Fibroblast of upper back skin (primary cell): ENCODE results near the gene FTCD.

Experiments
- DNase-seq: peaks from one replicate; pipeline ENCODE4 v3.0.0-alpha.2; 2013

Gene FTCD

GRCh38 chr21:46121286-46122221 lies 33.8 kb downstream of the FTCD start:
- DNase-seq: no peak

GRCh38 chr21:46120301-46121285 lies 34.8 kb downstream of the FTCD start:
- no peak for DNase-seq

- no peak for DNase-seq
Measured at GRCh38 chr21:46119637-46120271, 35.6 kb downstream of the FTCD start.

- DNase-seq: no peak
Measured at GRCh38 chr21:46119144-46119636, 36.2 kb downstream of the FTCD start.

DNA sequence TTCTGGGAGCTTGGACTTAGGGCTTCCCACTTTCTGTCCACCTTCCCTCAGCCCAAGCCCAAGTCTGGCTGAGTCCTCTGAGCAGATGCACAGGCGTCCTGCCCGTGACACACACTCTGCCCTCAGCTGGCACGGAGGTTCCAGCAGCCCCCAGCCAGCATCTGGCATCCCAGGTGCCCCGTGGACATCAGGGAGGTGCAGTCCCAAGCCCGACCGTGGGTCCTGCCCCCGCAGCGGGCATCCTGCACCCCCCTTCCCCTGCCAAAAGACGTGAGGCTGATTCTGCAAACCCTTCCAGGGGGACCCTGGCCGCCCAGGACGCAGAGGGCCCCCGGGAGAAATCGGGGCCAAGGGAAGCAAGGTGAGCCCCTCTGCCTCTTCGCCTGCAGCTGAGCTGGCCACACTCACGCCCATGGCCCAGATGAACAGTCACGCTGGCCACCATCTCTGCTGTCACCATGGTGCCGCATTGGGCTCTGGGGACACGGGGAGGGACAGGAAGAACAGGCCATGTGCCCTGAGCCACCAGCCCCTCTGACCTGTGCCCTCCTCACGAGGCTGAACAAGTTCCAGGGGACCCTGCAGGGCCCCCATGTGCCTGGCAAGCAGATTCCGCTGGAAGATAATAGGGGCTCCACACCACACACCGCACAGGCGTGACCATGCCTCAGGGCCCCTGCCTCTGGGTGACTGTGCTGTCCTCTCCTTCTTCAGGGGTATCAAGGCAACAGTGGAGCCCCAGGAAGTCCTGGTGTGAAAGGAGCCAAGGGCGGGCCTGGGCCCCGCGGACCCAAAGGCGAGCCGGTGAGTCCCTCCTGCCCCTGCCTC lies 36.8 kb downstream of the FTCD start:
- no peak for DNase-seq

- DNase-seq: no peak
Measured at GRCh38 chr21:46117586-46118315, 37.6 kb downstream of the FTCD start.

- DNase-seq: no peak
Measured at GRCh38 chr21:46116776-46117585, 38.4 kb downstream of the FTCD start.

DNA sequence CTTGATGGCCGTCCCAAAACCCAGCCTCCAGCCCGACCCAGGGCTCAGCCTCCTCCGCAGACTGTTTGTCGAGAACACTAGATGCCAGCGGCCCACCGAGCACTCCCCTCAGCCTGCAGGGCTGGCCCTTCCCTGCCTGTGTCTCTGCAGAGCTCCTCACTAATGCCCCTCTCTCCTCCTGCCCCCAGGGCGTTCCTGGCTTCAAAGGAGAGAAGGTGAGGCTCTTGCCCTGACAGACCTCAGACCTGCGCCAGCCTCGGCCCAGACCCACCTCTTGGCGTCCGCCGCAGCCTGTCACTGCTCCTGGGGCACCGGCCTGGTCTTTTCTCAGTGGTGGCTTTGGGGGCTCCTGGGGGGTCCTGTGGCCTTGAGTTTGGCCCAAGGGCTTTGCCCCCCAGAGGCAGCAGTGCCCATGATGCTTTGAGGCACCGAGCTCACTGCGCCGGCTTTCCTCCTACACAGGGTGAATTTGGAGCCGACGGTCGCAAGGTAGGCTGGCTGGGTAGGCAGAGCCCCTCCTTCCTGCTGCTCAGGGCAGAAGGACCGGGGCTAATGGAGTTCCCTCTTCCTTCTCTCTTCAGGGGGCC lies 39.1 kb downstream of the FTCD start:
- DNase-seq: no peak

- DNase-seq: no peak
Measured at GRCh38 chr21:46115441-46116188, 39.8 kb downstream of the FTCD start.

GRCh38 chr21:46114963-46115362 lies 40.4 kb downstream of the FTCD start:
- DNase-seq: no peak

DNA sequence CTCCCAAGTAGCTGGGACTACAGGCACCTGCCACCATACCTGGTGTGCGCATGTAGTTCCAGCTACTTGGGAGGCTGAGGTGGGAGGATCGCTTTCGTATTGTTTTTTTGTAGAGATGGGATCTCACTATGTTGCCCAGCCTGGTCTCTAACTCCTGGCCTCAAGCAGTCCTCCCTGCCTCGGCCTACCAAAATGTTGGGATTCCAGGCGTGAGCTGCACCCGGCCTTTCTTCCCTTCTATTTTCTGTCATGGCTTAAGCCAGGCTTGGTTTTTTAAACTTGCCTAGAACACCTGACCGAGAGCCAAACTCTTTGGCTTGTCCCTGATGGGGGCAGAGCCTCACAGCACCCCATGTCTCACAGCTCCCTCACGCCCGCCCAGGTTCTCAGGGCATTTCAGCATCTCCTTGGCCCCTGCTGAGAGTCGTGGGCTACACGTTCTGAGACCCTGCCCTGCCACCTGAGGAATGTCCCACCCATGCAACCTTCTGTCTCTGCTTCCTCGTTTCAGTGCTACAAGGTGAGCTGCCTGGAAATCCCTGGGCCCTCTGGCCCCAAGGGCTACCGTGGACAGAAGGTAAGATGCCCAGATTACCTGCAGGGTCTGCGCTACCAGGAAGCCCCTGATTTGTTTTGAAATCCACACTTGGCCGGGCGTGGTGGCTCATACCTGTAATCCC lies 41.7 kb downstream of the FTCD start:
- DNase-seq: no peak

- DNase-seq: no peak
Measured at GRCh38 chr21:46112725-46113215, 42.6 kb downstream of the FTCD start.

DNA sequence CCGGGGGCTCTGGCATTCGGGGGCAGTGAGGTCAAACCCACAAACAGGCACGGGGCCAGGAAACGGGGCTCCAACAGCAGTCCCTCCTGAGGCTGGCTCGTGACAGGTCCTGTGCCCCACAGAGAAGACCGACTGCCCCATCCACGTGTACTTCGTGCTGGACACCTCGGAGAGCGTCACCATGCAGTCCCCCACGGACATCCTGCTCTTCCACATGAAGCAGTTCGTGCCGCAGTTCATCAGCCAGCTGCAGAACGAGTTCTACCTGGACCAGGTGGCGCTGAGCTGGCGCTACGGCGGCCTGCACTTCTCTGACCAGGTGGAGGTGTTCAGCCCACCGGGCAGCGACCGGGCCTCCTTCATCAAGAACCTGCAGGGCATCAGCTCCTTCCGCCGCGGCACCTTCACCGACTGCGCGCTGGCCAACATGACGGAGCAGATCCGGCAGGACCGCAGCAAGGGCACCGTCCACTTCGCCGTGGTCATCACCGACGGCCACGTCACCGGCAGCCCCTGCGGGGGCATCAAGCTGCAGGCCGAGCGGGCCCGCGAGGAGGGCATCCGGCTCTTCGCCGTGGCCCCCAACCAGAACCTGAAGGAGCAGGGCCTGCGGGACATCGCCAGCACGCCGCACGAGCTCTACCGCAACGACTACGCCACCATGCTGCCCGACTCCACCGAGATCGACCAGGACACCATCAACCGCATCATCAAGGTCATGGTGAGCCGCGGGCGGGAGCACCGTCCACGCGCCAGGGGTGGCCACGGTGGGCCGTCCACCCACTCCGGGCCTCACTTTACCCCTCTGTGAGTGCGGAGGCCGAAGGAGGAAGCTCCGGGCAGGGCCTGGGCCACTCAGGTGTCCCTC lies 43.3 kb downstream of the FTCD start:
- DNase-seq: no peak

GRCh38 chr21:46111193-46111571 lies 44.2 kb downstream of the FTCD start:
- no peak for DNase-seq

DNA sequence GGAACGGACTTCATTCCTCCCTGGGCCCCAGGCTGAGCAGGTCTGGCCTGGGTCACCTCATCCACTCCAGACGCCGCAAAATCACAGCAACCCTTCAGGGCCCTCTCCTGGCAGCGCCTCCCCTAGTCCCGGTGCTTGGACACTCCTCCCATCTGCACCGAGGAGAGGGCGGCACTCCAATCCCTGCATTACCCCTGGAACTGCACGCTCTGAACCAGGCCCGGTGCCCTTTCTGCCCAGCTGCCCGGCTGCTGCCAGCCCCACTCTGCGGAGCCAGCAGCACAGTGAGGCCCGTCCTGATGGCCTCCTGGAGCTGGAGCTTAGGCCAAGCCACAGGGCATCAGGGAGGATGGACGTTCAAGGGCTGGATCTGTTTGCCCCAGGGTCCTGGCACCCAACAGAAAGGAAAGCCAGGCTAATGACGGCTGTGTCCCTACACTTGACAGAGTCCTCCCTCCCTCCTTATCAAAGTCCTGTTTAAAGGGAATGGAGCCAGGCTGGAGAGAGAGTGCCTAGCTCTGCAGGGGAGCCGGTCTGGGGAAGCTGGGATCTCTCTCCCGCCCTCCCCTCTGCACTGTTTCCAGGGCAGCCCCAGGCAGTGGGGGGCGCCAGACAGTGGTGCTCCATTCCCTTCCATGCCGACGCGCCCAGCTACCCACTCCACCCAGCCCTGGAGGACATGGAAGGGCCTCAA lies 44.7 kb downstream of the FTCD start:
- no peak for DNase-seq

- no peak for DNase-seq
Measured at GRCh38 chr21:46109313-46110221, 45.8 kb downstream of the FTCD start.
